Stimulated activated CD4-positive, alpha-beta T cell treated with anti-CD3 and anti-CD28 coated beads, Interleukin-12 subunit alpha, Interleukin-12 subunit beta, amount 100 ng/mL, for 48 hours (primary cell): ENCODE data around the gene TCP1.
"Not testable (repeated sequence)": the region's sequence is repeated elsewhere in the genome, so short reads cannot be mapped to it uniquely, and the experiment has no call there.

Experiments
- DNase-seq, 3 donors: peaks; one replicate each; pipeline ENCODE4 v3.0.0-alpha.2; 2020; ENCODE audit warnings: low read depth in 2 of 3, low spot score in 1 of 3

Gene TCP1

DNA sequence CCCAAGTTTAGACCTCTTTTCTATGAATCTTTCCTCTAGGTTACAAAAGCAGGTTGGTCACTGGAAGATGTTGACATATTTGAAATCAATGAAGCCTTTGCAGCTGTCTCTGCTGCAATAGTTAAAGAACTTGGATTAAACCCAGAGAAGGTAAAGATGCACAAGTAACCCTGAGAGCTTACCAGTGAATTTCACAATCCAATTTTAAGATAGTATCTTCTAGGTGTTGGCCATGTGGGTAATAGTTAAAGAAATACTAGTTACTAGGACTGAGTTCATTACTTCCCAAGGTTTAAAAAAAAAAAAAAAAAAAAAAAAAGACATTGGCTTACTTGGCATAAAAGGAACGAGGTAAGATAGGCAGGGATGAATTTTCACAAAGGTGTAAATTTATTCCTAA is 11.3 kb downstream of the TCP1 start:
- DNase-seq, result no peak

DNA sequence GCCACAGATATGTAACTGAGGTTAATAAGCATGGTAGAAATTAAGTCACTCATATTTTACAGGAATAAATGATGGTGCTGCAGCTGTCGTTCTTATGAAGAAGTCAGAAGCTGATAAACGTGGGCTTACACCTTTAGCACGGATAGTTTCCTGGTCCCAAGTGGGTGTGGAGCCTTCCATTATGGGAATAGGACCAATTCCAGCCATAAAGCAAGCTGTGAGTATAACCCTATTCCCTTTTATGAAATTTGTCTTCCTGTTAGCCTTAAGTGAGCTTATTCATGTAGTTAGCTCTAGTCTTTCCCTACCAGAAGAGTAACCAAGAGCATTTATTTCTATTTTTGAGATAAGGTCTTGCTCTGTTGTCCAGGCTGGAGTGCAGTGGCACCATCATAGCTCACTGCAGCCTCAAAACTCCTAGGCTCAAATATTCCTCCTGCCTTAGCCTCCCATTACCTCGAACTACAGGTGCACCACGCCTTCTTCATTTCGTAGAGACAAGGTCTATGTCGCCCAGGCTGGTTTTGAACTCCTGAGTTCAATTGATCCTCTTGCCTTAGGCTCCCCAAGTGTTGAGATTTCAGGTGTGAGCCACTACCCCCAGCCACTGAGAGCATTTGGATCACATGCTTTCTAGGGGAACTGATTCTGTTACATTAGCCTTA is 12.0 kb downstream of the TCP1 start:
- DNase-seq, result no peak

DNA sequence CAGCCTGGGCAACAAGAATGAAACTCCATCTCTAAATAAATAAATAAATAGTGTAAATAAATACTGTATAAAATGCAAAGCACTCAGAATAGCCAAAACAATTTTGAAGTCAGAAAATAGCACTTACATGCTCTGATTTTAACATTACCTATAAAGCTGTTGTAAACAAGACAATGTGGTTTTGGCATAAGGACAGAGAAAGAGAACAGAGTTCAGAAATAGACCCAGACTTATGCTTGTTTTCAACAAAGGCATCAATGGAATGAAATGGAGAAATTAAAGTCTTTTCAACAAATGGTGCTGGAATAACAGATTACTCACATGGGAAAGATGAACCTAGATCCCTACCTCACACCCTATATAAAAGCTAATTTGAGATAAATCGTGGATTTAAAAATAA is 17.2 kb downstream of the TCP1 start:
- no peak for DNase-seq

DNA sequence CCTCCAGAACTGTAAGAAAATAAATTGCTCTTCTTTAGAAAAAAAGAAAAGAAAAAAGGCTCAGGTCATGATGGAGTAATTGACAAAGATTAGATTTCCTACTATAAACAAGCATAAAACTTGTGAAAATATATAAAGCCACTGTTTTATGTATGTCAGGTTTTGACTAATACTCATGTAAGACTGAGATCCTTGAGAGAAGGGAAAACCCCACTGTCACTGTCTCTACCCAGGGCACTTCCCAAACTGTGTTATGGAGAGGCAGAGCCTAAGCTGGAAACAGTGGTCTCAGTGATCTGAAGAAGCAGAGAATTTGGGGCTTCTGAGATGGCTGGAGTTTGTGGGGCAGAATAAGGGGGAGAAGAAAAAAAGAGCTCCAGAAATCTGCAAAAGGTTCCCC is 19.9 kb downstream of the TCP1 start:
- no peak for DNase-seq

DNA sequence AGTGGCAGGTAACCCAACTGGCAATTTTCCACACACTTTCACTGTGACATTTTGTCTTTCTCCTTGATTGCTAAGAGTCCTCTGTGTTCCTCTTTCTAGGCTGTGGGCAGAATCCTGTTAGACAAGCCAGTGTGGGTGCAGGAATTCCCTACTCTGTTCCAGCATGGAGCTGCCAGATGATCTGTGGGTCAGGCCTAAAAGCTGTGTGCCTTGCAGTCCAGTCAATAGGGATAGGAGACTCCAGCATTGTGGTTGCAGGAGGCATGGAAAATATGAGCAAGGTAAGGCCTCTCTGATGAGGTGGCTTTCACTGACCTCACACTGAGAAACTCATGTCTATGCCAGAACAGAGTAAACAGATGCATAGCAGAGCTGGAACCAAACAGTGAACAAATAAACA is 22.5 kb downstream of the TCP1 start:
- DNase-seq, result no peak

DNA sequence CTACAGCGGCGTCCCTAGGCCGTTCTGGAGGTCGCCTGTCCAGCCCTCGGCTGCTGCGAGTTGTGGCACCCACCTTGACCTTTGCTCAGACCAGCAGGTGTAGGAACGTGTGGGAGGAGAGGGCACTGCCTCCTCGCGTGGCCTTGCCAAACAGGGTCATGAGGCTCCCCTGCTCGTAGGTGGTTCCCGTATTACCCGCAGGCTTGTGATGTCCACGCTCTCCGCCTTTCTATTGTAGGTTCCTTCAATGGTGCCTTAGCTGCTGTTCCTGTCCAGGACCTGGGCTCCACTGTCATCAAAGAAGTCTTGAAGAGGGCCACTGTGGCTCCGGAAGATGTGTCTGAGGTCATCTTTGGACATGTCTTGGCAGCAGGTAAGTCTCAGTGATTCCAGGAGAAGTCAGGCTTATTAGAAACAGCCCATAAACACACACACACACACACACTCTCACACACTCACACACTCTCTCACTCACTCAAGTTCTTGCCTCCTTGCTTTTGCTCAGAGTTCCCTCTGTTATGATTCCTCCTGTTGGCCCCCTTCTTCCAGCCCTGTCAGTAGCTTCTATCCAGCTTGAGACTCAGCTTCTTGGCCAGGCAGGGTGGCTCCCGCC is 26.6 kb downstream of the TCP1 start:
- DNase-seq, result no peak

DNA sequence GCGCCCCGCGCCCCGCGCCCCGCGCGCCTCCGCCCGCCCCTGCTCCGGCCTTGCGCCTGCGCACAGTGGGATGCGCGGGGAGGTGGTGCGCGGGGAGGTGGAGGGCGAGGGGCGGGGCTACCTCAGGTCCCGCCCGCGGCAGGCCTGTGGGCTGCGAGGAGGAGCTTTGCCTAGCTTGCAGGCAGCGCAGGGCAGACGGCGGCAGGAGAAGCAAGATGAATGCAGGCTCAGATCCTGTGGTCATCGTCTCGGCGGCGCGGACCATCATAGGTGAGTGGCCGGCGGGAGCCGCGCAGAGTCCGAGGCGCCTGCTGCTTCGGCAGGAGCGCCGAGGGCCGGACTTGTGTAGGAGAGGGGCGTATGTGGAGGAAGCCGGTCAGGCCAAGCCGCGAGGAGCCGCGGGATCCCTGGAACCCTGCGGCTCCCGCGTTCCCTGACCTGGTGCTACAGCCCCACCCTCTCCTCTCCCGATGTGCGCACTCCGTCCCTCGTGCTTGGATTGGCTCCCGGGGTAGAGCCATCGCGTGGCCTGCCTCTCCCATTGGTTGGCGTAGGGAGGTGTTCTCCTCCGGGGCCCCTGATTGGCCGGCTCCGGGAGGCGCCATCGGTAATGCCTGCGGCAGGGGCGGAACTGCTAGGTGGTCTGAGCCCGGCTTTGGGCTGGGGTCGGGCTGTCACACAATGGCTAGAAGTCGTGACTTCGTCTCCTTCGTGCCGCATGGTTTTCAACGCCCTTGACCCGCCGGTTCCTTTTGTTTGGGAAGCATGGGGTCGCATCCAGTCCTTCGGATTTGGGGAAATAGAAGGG is 27.3 kb downstream of the TCP1 start, which contains the start of gene ACAT2:
TSS of gene ACAT2 (plus strand) at position 173 of the 808 bp plus-strand sequence. CDS start at position 216, 43 bp downstream.
- peak; percentile 84 to 92 (median 90) for DNase-seq

DNA sequence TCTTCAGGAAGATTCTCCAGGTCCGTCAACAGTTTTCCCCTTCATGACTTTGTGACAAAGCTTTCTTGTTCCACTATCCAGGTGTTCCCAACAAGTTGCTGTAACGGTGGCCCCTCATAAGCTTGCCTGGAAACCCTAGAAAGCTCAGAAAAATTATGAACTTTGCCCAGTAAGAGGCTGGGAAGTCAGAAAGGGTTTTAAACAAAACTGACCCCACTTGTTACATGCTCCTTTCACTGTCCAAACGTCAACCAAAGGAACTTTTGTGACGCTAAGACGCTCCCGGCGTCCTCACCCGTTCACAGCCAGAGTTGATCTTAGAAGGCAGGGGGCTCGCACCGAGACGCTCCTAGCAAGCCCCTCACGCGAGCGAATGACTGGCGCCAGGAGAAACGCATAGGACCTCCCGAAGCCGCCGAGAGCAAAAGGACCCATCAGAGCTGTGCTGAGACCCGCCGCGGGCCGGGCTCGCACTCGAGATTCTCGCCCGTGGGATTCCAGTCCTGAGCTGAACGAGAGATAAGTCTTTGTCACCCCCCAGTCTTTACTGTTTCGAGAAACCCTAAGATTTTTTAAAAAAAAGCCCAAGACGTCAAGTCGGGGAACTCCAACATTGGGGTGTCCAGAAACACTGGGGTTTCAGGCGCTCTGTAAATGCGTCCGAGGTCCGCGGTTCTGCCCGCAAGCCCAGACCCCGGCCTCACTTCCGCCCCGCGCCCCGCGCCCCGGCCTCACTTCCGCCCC is 28.1 kb downstream of the TCP1 start:
- DNase-seq, result peak in 2 of 3 donors; percentile 15 to 60

DNA sequence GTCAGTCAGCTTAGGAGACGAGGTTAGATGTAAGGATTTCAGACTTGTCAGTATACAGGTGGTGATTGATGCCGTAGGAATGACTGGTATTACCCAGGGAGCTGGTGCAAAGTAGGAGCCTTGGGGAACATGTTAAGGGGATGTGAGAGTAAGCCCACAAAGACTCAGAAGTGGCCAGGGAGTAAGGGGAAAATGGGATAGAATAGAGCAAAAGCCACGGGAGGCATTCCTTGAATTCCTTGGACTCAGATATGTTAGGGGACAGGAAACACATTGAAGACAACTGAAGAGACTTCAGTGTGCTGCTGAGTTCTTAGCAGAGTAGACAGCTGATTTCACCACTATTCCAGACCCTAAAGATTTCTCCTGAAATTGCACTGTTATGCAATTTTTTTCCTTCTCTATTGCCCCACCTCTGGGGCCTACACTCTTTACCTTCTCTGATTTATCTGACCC is 28.8 kb downstream of the TCP1 start:
- DNase-seq, result no peak

DNA sequence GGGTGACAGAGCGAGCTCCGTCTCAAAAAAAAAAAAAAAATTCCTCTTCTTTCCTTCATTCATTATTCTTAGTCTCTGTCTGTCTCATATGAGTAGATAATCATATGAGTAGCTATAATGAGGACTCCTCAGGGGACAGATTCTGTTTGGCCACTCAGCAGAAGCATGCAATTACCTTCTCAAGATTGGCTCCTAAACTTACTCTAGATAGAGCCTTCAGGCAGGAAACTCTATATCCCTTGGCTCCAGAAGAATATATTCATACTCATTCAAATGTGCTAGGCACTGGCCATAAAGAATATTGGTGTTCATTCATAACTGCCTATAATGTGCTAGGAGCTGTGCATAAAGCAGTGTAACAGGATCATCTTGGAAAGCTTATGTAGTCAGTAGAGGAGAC is 29.8 kb downstream of the TCP1 start:
- no peak for DNase-seq

DNA sequence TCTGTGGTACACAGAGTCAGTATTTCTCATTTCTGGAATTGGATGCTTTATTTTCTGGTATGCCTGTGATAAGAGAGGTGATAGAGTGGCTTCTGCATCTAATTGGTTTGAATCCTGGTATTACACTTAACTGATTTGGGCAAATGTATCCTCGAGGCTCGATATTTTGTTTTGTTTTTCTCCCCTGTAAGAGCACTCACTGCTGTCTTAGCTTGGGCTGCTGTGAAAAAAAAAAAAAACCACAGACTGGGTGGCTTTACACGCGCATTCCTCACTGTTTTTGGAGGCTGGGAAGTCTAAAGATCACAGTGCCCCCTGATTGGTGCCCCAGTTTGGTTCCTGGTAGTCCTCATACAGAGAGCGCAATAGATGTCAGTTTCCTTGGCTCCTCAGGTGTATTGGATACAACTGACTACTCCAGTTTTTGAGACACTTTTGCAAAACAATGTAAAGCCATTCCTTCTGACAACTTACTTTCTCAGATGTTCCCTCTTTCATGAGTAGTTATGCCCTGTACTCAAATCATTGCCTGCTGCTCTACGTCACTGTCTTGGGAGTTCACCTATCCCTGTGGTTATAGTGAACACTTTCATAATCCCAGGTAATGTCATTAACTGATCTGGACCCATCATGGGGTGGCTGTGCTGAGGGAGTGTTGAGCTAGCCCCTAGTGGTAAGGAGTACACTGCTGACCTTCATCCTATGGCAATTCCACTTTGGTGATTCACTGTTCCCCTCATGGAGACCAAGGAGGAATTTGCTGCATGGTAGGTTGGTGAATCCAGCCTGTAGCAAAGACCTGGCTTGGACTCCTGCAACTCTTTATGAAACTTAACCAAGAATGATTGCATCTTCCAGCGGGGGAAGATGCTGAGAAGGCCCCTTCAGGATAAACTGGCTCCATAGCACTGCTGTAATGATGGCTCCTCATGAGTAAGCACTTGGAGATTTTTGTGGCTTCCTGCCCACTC is 31.1 kb downstream of the TCP1 start:
- no peak for DNase-seq

DNA sequence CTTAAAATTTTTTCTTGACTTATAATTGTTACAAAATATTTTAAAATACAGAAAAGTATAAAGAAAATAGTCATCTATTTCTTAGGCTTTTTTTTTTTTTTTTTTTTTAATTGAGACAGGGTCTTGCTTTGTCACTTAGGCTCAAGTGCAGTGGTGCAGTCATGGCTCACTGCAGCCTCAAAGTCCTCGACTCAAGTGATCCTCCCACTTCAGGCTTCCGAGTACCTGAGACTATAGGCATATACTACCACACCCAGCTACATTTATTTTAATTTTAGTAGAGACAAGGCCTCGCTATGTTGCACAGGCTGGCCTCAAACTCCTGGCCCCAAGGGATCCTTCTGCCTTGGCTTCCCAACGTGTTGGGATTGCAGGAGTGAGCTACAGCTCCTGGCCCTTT is 32.9 kb downstream of the TCP1 start:
- DNase-seq, result no peak

DNA sequence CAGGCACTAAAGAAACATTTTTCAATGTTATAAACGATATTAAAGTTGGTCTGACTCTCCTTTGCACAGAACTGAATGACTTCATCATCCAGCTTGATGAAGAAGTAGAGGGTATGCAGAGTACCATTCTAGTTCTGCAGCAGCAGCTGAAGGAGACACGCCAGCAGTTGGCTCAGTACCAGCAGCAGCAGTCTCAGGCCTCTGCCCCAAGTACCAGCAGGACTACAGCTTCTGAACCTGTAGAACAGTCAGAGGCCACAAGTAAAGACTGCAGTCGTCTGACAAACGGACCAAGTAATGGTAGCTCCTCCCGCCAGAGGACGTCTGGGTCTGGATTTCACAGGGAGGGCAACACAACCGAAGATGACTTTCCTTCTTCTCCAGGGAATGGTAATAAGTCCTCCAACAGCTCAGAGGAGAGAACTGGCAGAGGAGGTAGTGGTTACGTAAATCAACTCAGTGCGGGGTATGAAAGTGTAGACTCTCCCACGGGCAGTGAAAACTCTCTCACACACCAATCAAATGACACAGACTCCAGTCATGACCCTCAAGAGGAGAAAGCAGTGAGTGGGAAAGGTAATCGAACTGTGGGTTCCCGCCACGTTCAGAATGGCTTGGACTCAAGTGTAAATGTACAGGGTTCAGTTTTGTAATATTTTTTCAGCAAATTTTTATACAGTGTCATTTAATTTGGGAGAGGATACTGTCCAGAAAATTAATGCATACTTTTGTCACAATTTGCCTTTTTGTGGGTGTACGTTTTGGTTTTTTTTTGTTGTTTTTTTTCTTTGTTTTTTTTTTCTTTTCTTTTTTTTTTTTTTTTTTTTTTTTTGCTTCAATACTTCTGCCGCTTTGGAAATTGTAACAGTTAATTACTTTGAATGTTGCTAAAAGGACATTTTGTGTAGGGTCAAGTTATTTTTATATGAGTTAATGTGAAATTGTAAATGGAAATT is 34.2 kb downstream of the TCP1 start:
- DNase-seq, result no peak

DNA sequence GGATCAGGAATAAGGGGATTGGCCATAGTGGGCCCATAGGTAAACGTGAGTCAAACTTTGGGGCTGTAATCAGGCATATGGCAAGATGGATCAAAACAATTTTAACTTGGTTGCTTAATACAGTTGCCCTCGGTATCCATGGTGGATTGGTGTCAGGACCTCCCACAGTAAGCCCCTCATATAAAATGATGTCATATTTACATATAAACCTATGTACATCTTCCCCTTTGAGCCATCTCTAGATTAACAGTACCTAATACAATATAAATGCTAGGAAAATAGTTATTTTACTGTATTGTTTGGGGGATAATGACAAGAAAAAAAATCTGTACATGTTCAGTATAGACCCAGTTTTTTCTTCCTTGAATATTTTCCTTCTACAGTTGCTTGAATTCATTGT is 35.0 kb downstream of the TCP1 start:
- DNase-seq, result no peak

DNA sequence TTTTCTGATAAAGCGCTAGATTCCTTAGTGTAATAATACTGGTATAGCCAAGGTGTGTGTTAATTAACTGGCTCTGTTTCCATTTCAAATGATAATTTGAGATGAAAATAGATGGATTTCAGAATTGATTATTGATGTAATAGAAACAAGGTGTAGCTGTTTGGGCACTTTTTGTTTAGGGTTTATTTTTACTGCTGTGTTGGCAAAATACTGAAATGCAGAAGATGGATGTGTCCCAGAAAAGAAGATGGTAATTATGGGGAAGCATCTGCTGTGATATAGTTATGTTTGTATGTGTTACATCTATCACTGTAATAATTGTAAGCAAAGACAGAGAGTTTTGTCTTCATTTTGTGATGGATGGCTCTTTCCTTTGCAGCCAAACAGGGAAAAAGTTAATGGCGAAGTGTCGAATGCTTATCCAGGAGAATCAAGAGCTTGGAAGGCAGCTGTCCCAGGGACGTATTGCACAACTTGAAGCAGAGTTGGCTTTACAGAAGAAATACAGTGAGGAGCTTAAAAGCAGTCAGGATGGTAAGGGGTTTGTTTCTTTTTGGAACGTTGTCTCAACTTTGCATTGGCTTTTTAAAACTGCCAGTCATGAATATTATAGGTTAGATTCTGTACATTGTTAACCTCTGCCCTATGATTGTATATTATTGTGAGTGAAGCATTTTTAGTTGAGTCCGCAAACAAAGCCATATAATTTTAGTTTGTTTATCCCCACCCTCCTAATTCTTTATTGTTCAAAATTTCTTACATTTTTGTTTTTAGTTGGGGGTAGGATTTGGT is 36.1 kb downstream of the TCP1 start:
- no peak for DNase-seq

DNA sequence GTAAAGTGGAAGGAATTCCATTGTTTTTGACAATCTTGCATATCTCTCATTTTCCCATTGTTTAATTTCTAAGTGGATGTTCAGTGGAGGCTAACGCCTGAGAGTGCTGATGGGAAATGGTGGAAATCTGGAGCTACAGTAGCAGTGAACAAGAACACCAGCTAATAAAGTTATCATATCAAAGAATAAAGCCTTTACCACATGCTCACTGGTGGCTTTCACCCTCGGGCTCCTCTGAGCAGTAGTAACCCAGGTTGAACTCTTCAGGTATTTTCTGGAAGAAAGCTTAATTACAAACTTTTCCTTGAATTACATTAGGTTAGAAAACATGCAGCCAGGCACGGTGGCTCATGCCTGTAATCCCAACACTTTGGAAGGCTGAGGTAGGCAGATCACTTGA is 38.0 kb downstream of the TCP1 start:
- no peak for DNase-seq

DNA sequence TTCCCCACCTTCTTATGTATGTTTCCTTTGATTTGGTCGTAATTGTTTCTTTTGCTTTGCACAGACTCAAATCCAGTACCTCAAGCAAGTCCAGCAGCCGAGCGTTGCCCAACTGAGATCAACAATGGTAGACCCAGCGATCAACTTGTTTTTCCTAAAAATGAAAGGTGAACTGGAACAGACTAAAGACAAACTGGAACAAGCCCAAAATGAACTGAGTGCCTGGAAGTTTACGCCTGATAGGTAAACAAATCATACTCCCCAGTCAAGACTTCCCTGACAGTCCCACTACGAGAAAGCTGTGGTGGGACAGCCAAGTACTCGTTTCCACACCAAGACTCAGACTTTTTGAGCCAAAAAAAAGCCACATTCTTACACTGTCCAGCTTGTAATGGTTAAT is 41.3 kb downstream of the TCP1 start:
- DNase-seq, result not testable (repeated sequence)

DNA sequence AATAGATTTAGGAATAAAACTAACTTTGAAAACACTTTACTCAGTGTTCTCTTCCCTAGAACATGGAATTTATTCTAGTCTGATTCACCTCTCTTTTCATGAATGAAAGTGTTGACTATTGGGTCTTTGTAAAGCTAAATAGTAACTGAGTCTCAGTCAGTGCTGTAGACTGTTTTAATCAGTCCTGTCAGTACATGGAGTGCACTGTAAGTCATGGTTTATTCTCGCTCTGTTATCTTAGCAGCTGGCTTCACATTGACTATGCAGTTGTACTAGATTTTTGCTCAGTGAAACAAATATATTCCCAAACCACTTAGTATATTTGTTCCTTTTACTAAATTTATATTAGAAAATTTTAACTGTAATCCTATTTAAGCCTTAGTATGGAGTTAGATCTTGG is 42.6 kb downstream of the TCP1 start:
- no peak for DNase-seq
